ENCODE data around the gene GNAI3.
"Not testable (repeated sequence)": the region's sequence is repeated elsewhere in the genome, so short reads cannot be mapped to it uniquely, and the experiment has no call there.

Gene GNAI3

DNA sequence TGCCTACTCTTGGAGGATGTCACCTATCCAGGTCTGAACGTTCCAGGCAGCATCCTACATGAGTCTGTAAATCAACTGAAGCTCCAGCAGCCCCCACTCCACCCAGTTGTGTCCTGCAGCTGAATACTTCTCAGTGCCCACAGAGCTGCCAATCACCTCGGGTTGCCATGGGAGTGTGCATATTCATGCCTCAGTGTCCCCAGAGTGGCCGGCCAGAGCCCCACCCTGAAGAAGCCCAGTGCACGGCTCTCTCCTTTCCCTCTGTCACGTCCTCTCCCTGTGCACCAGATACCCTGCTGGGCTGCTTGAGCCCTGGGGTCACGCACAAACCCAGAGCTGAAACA, 91.4 kb downstream of the GNAI3 start:
- no peak for DNase-seq

DNA sequence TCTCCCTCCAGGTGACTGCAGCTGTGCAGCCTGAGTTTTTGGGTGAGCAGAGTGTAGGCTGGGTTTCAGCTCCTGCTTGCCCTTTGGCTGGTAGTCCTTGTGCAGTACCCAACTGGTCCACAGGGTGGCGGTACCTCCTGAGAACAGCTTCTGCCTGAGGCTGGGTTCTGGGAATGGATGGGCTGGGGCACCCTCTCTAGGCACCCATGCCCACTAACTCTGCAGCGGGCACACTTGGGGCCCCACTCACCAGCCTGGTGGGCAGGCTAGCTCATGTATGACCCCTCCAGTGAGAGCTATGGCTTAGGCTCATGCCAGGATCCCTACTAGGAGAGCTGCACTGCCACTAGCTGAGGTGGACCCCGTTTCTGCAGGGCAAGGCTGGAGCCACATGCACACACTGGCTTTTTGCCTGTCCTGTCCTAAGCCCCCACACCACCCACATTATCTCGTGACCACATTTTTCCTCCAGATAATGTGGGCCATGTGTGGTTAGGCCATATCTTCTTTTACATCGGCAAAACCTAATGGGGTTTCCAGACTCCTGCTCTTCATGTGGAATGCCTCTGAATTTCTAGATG, 92.0 kb downstream of the GNAI3 start:
- DNase-seq = peak; percentile 75

DNA sequence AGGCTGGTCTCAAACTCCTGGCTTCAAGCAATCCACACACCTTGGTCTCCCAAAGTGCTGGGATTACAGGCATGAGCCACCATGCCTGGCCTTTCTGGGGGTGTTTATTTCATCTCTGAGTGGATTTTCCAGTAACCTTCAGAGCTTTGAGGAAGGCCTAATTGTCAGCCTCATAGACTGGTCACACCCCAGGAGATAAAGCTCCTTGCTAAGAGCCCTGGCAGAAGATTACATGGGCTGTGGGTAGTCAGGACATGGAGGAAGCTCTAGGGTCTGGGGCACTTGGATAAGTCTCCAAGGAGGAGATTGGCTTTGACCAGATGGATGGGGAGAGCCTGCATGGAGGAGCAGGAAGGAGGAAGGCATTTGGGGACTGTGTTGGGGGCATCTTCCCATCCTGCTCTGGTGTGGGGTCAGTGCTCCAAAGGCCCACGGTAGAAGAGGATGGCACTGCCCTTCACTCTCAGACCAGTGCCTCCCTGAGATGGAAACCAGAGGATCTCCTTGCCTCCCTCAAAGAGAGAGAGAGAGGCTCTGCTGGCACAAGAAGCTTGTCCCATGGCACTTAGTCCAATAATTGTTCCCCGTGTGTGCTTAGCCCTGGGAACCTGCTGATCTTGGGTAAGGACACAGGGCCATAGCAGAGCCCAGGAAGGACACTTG, 92.8 kb downstream of the GNAI3 start:
- no peak for DNase-seq

DNA sequence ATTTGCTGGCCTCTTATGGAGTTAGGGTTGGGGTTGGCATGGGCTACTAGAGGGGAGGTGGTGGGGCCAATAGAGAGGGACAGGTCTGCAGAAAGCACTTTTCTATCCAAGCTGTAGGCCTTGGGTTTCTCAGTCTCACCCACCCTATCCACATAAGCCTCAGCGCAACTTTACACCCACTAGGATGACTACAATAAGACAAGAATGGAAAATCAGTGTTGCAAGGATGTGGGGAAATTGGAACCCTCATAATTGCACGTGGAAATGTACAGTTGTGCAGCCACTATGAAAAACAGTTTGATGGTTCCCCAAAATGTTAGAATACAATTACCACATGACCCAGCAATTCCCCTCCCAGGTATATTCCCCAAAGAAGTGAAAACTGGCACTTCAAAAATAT, 93.4 kb downstream of the GNAI3 start:
- DNase-seq = no peak

DNA sequence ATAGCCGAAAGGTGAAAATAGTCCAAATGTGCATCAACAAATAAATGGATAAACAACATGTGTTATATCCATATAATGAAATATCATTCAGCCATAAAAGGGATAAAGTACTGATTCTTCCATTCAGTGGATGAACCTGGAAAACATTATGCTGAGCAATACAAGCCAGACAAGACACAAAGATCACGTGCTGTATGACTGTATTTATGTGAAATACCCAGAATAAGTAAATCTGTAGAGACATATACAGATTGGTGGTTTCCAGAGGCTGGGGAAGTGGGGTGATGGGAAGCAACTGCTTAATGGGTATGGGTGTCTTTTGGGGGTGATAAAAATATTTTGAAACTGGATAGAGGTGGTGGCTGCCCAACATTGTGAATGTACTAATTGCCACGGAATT, 94.2 kb downstream of the GNAI3 start:
- DNase-seq = no peak

DNA sequence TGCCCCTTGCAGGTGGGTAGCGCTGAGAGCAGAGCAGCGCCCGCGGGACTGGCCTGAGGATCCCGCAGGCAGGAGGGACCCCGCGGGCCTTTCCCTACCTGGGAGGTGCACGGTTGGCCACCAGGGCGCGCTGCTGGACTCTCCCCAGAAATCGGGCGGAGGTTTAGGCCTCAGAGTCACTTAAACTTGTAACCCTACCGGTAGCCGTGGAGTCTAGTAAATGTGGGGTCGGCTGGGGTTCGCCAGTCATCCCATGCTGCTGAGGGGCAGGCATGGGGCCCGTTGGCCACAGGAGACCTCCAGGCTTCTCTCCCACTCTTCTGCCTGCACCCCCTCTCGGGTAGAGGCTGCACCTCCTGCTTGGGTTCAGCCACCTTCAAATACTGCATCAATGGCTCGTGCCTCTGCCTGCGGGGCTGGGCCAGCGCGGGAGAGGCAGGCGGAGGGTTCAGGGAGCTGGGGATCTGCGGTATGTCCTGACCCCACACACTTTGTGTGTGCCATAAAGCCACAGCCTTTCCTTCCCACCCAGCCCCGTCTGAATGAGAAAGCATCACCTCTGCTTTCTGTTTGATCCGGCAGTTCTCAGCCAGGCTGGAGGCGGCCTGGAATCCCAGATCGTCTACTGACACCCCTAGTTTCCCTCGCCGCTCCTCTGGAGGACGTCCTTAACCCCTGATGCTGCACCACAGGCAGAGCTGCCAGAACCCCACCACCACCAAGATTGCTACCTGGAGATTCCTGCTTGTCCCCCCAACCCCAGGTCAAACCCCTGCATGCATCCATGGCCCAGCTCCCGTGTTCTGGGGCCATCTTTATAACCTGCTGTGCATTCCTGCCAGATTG, 95.2 kb downstream of the GNAI3 start:
- DNase-seq = peak; percentile 38

DNA sequence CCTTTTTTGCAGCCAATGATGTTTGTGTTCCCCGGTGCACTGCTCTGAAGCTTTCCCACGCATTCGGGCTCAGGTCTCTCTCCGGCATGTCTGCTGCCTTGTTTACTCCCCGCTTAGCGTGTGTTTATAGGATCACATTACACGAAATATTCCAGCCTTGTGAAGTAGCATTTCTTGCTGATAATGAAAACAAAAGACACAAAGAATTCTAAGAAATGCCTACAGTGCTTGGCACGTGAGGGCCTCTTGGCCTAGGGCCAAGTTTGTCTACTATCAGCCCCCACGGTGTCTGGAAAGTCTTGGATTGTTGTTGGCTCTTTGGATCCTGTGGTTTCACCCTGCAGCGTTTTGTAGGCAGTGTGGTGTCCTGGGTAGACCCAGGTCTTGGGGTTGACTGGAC, 96.3 kb downstream of the GNAI3 start:
- DNase-seq = no peak

DNA sequence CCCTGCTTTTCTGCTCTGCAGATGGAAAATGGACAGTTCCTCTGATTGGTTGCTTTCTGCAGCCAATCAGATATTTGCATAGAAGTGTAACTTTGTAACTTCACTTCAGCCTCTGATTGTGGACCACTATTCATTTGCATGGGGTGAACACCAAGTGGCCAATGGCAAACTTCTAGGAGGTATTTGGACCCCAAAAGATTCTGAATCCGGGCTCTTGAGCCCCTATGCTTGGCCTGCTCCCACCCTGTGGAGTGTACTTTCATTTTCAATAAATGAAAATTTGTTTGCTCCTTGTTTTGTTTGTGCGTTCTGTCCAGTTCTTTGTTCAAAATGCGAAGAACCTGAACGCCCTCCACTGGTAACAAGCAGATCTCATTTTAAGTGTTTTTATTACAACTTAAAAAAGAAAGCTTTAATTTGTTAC, 101.1 kb downstream of the GNAI3 start:
- DNase-seq = no peak

DNA sequence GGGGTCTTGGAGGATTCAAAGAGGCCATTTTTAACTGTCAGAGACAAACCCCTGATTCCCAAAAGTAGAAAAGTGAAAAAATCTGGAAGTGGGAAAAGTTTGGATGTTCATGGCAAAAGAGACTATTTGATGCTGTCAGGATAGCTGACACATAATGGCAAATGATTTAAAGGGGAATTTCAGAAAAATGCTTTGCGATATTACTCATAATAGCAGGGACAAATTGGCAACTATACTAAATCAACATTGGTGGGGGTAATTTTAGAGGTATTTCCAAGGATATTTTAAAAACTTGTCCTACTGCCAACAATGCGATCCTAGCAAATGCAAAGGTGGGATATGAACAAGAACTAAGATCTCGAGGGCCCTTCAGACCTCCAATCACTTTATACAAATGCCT, 102.2 kb downstream of the GNAI3 start:
- DNase-seq = no peak

DNA sequence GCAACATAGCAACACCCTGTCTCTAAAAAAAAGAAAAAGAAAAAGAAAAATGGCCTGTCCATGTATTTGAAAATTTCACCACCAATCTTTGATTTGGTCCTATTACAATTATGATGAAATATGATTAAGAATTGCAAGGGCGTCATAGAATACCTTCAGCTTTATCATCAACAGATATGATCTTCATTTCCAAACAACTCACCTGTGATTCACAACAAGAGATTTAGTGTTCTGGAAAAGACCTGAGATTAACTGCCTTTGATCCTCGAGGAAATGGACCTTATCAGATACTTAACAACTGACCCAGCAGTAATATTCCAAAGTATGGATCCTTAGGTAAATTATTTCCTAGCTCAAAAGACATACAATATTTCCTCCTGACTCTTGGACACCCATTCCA, 104.0 kb downstream of the GNAI3 start:
- no peak for DNase-seq

DNA sequence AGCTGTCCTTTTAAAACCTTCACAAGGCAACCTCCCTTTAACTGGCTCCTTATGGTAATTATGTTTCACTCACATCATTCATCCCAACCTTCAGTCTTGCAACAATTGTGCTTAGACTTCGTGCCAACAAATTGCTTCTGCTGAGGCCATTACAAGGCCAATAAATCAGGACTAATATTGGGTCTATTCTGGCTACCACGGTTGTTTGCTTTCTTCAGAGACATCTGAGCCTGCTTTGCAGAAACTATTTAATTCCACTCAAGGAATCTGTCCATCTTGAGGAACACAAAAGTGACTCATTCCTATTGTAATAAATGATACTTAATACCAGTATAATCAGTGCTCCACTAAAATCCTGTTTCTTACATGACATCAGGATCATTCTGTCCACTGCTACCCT, 104.9 kb downstream of the GNAI3 start:
- no peak for DNase-seq

DNA sequence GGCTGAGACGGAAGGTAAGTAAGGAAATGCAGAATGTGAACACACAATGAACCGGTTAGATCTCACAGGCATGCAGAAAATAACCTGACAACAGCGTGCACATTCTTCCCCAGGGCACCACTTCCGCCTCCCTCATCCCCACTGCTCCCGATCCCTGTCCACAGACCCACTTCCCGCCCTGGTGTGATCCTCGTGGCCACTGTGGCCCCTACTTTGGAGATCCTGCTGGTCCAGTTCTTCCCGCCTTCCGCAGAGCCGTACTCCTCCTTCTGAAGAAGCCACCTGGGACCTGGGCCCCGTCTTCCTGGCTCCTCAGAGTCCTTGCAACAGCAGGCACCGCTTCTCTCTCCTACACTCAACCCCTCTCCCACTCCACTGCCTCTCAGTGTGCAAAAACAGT, 106.1 kb downstream of the GNAI3 start:
- no peak for DNase-seq

DNA sequence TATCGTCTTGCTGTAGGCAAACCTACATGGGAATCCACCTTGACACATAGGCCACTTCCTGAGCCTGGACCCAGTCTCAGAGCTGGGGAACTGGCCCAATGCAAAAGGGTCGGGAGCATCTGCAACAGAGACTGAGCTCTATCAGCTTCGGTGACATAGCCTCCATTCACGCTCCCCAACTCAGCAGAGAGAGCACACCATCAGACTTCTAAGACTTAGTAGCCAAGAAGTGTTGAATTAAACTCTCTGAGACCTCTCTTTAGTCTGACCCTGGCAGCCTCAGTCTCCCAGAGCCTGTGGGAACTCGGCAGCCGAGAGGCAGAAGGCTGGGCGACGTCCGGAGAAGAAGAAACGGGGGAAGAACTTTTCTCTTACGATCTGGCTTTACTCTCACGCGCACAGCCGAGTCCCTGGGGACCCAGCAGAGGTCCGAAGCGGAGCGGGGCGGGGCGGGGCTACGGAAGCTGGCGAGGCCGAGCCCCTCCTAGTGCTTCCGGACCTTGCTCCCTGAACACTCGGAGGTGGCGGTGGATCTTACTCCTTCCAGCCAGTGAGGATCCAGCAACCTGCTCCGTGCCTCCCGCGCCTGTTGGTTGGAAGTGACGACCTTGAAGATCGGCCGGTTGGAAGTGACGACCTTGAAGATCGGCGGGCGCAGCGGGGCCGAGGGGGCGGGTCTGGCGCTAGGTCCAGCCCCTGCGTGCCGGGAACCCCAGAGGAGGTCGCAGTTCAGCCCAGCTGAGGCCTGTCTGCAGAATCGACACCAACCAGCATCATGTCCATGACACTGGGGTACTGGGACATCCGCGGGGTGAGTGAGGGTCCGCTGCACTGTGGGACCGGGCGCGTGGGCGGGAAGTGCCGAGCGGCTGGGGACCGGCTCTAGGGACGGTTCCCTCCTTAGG, 107.5 kb downstream of the GNAI3 start, which contains the start of gene GSTM4:
Gene GSTM4 (plus strand): TSS at position 485 of the 905 bp plus-strand sequence. CDS start 291 bp downstream, at position 776.
- peak; percentile 62 for DNase-seq

DNA sequence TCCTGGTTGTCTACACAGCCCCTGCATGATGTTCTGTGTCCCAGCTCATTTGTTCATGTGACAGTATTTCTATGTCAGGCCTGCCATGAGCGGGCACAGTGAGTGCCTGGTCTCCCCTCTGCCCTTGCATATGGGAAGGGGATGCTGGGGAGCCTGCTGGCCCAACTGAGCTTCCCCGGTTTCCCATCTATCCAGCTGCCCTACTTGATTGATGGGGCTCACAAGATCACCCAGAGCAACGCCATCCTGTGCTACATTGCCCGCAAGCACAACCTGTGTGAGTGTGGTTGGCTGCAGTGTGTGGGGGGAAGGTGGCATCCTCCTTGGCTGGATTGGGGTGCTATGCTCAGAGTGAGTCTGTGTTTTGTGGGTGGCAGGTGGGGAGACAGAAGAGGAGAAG, 109.0 kb downstream of the GNAI3 start:
- DNase-seq = no peak

DNA sequence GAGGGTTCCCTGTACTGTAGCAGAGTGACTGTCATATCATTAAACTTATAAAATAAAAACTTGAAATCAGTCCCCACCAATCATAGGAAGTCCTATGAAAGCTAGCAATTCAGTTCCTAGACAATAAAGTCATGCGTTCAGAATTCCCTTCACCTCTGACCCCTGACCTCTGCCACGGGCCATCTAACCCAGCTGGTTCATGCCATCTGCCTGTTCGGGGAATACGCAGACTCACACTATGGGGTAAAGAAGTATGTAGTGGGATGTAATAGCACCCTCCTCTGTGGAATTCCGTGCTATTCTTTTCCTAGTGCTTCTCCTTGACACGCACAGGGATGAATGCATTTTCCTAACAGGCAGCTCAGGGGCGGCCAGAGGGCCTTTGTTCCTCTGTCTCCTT, 109.6 kb downstream of the GNAI3 start:
- no peak for DNase-seq

DNA sequence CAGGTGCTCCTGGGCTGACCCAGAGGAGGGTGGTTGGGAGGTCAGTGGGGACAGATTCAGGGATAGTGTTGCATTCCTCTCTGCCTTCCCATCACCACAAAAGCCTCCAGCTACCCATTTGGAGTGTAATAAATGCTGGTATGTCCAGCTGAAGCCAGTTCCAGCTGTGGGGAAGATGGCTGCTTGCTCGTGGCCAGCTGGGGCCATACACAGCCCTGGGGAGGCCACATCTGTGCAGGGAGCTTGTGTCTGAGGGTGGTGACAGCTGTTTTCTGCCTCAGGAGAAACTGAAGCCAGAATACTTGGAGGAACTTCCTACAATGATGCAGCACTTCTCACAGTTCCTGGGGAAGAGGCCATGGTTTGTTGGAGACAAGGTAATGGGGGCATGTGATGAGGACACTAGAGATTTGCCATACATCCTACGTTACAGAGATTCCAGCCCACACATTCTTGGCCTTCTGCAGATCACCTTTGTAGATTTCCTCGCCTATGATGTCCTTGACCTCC, 110.2 kb downstream of the GNAI3 start:
- DNase-seq = no peak

DNA sequence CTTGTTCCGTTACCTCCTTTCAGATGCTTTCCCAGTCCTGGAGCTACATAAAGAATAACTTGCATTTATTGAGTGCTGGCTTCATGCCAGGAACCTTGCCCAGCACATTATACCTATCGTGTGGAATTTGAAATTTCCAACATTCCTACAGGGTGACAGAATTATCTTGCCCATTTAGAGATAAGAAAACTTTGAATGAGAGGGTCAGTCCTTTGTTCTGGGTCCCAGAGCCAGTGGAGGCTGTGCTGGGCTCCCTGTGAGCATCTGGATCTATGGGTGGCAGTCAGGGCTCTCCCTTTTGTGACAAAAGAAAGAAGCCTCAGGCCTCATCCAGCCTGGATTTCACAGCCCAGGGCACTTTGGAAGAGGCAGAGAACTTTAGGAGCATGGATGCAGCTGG, 110.7 kb downstream of the GNAI3 start:
- DNase-seq = no peak

DNA sequence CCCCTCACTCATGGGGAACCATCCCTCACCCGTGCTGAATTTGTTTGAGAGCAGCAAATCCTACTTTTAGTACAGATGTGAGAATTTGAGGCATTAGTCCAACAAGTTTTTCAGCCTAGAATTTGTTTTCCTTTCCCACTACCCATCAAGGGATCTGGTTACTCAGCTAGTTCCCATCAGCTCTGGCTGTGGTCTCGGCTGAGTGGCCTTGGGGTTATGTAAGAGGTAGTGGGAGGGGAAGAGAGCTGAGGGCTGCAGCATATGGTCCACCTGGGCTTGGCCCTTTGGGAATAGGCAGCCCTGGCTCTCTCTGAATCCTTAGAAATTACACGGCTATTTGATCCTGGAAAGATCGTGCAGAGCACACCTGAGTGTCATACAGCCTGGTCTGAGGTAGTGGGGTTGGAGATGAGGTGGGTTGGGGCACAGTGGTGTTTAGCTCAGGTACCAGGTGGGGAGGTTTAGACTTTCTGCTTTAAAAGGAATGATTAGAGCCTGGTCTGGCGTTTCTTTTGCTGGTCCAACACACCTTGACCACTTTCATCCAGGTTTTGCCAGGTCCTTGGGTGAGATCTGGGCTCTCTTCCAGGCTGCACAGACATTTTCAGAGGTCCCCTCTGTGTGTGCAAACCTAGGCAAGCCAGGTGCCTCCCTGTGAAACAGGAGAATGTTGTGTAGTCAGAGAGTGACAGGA, 111.7 kb downstream of the GNAI3 start:
- no peak for DNase-seq

DNA sequence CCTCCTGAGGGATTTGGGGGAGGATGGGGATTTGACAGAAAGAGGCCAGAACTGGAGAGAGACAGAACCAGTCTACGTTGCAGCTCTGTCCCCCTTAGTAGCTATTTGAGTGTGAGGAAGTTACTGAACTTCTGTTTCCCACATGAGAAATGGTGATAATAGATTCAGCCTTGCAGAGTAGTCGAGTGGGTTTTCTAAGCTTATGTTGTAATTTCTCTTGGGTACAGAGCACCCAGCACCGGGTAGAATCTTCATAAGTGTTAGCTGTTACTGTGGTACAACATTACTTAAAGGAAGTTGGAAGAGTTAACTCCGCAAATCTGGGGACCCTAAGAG, 112.2 kb downstream of the GNAI3 start:
- DNase-seq = not testable (repeated sequence)

DNA sequence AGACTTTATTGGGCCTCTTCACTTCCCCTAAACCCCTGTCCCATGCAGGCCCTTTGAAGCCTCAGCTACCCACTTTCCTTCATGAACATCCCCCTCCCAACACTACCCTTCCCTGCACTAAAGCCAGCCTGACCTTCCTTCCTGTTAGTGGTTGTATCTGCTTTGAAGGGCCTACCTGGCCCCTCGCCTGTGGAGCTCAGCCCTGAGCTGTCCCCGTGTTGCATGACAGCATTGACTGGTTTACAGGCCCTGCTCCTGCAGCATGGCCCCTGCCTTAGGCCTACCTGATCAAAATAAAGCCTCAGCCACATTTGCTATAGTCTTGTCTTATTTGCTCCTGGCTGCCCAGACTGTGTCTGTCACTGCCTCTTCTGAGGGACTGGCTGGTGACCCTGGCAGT, 113.0 kb downstream of the GNAI3 start:
- DNase-seq = no peak

DNA sequence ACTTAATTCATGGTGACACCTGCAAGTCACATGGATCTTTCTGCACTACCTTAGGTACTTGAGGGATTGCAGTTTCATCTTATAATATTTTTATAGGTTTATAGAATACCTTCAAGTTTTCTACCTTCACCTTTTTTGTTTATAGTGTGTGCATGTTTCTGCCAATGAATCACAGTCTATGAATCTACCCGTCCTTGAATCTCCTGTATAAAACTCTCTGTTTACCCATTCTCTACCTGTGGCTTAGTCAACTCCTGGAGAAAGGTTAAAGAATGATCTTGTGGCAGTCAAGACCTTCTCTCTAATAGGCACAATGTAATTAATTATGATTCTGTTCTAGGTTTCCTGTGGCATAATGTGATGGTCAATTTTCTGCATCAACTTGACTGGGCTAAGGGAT, 116.3 kb downstream of the GNAI3 start:
- no peak for DNase-seq

DNA sequence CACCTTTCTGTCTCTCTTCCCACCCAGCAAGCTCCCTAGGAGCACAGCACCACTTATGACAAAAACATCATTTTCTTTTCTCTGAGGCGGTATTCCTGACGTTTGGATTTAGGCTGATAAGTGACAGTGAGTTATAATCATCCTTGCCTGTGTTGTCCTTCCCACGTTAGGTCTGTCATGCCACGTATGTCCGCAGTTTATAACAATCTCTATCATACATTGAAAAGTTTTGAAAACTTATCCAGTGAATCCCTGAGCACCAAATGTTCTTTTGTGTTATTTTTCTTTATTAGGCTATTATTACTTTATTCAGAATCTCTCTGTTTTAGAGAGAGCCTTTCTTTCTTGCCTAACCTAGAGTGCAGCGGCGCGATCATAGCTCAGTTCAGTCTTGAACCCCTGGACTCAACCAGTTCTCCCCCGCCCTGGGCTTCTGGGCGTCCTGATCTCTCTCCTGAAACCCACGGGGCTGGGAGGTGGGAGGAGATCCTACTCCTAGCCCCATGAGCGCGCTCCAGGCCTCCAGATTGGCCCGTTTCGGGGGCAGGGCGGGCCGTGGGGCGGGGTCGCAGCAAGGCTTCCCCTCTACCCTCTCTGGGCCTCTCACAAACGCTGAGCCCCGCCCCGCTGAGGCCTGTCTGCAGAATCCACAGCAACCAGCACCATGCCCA, 119.2 kb downstream of the GNAI3 start, which contains the start of gene GSTM2:
Gene GSTM2 (plus strand): TSS at position 606 of the 671 bp plus-strand sequence. CDS start 59 bp downstream, at position 665.
- DNase-seq = peak; percentile 45
